Stimulated activated naive CD4-positive, alpha-beta T cell (primary cell): ENCODE data around the gene RNU6-1.

Experiments used
- DNase-seq, 6 experiments: peaks; one replicate each; lab custom pipeline; 2025; lab: John Stamatoyannopoulos, UW

RNU6-1 gene

DNA sequence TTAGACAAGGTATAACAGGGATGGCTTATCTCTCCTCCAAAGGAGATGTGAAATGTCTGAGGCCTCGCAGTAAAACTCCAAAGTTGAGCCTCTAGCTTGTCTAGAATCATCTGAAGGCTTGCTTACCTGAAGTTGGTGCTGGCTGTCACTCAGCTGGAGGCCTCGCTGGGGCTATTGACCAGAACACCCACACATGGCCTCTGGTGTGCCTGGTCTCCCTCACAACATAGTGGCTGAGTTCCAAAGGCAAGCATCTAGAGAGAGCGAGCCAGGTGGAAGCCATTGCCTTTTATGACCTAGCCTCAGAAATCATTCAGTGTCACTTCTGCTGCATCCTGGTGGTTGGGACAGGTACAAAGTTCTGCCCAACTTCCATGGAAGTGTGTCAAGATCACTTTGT is 17.4 kb upstream of the RNU6-1 start:
- no peak for DNase-seq

DNA sequence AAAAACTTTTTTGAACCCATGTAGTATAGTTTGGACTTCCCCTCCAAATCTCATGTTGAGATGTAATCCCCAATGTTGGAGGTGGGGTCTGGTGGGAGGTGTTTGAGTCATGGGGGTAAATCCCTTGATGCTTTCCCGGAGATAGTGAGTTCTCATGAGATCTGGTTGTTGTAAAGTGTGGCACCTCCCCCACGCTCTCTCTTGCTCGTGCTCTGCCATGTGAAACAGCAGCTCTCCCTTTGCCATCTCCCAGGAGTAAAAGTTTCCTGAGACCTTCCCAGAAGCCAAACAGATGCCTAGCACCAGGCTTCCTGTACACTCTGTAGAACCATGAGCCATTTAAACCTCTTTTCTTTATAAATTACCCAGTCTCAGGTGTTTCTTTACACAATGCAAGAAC is 16.0 kb upstream of the RNU6-1 start:
- no peak for DNase-seq

DNA sequence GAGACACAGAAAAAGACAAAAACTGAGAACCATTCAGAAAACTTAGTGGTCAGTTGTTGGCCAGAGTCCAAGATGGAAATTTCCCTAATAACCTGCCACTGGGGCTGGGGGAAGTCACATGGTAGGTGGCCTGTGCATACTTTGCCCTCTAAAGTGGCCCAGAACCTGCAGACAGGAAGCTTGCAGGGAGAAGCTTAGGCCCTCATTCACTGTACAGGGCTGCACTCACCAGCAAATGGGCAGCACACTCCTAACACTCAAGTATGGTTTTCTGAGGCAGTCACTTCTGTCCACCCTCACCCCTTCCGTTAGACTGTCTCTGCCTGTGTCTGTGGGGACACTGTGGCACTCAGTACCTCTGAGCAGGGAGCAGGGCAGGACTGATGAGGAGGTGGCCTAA is 14.5 kb upstream of the RNU6-1 start:
- no peak for DNase-seq

DNA sequence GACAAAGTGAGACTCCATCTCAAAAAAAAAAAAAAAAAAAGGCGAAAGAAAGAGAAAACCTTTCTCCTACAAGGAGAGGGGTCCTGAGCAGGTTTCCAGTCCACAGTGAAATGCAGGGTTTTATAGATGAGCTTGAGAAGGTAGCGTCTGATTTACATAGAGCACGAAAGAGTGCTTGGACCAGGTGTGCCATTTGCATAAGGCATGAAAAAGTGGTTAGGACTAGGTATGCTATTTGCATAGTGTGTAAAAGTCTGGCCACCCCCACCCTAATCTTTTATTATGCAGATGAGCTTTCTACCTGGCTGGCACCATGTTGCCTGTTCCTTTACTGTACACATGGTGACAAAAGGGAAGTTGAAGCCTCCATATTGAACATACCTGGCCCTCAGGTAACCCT is 13.6 kb upstream of the RNU6-1 start:
- DNase-seq: no peak

DNA sequence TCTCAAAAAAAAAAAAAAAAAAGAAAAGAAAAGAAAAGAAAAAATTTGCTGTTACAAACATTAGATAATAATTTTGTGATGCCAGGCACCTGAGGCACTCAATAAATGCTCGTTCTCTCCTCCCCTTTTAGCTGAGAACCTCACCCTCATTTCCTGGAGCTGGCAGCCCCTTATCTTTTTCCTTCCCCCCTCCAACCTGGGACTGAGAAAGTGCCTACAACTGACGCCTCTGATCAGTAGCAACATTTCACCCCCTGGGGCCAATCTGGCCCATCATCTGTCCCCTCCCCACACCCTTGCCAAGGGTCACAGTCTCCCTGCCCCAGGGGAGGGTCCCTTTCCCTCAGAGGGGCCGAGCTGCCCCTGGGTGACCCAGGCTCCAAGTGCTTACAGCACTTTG is 12.6 kb upstream of the RNU6-1 start:
- DNase-seq: no peak

DNA sequence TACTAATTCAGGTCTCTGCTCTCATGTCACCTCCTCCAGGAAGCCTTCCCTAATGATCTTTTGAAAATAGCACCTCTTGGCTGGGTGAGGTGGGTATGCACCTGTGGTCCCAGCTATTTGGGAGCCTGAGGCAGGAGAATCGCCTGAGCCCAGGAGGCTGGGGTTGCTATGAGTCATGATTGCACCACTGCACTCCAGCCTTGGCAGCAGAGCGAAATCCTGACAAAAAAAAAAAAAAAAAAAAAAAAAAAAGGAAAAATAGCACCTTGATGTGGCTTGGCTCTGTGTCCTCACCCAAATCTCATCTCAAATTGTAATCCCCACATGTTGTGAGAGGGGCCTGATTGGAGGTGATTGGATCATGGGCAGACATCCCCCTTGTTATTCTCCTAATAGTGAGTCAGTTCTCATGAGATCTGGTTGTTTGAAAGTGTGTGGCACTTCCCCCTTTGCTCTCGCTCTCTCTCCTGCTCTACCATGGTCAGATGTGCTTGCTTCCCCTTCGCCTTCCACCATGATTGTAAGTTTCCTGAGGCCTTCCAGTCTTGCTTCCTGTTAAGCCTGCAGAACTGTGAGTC is 11.2 kb upstream of the RNU6-1 start:
- DNase-seq: no peak

DNA sequence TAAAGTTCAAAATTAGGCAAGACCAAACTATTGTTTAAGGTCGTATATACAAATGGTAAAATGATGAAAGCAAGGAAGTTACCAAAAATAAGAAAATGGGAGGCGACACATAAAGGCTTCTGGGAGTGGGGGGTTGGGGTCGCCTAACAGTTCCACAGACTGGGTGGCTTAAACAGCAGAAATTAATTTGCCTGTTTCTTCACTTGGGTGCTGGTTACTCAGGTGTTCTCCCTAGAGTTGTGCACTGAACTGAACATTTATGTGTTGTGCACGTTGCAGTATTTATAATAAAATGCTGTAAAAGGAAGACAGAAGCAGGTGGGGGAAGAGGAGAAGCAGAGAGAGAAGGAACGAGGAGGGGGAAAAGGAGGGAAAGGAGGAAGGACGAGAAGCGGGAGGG is 10.5 kb upstream of the RNU6-1 start:
- DNase-seq: no peak

DNA sequence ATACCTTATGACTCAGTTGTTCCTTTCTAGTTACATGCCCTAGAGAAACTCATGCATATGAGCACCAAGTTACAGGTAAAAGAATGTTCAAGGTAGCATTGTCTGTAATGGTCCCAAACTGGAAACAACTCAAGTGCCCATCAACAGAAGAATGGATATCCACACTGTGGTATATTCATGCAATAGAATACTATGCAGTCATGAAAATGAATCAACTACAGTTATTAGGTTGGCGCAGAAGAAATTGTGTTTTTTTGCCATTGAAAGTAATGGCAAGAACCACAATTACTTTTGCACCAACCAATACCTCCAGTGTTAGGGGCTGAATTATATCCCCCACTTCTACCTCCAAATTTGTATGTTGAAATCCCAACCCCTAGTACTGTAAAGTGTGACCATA is 9.7 kb upstream of the RNU6-1 start:
- no peak for DNase-seq

DNA sequence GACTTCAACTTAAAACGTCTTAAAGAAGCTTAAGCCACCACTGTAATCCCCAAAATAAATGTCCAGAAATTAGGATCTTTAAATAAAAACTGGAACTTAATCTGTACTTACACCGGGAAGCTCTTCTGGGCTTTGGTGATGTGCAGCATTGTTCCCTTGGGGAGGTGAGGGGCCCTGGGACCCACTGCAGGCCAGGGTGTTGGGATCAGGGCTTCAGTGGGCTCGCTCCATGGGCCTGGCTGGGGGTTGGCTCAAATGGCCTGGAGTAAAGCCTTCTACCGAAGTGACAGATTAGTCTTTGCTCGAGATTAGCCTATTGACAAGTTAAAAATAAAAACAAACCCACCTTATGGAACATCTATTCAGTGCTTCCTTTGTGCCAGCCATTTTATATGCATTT is 6.1 kb upstream of the RNU6-1 start:
- no peak for DNase-seq

DNA sequence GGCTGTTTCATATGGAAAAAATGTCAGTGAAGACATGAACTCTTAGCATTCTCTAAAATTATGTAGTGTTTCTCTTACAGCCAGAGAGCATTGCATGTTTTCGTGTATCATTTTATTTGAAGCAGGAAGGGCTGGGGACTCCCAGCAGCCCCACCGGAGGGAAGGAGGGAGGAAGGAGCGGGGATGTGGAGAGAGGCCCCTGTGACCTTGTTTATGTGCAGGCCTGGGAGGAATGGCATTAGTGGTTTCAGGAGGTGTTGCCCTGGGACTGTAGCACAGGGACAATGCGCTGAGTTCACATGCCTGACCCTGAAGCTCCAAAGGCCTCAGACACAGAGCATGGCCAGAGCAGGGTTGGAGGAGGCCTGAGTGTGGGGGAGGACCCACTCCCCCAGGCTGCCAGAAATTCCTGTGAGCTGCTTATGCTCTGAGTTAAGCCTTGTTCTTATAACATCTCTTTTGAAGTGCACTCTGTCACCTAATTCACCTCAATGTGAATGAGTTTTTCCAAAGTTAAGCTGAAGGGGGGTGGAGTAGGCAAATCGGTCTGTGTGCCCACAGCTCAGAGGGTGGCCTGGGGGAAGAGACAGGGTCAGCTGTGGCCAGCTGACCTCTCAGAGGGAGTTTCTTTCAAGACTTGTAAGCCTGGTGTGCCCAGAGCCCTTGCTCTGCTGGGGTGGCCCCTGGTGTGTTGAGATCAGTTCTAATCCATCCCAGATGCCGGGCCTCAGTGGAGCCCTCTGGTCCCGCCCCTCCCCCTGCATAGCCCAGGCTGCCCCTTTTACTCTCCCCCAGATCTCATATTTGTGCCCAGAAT is 3.9 kb upstream of the RNU6-1 start:
- DNase-seq: no peak

DNA sequence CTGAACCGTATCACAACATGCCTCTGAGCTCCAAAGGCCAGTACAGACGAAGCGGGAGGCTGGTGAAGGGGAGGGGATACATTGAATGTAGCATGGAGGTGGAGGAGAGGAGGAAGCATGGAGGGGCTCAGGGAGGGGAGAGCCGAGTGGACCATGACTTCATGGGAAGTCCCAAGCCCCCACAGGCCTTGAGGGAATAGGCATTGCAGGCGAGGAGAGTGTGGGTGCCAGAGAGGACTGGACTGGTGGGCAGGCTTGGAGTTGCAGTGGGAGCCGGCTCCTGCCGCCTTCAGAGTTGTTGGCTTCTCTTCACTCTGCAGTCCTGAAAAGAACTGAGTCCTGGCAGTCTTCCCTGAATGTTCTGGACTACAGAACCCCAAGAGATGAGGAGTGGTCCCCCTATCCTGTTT is 3.3 kb upstream of the RNU6-1 start:
- no peak for DNase-seq

DNA sequence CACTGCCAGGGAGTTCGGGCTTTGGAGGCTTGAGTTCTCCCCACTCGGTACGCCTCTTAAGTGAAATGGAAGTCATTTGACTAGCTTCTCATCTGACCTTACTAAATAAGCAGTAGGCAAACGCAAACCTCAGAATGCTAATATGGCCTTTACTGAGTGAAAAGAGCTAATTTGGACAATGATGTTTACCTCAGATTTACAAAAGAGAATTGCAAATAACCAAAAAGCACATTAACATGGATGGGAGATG is 1.6 kb upstream of the RNU6-1 start:
- no peak for DNase-seq

DNA sequence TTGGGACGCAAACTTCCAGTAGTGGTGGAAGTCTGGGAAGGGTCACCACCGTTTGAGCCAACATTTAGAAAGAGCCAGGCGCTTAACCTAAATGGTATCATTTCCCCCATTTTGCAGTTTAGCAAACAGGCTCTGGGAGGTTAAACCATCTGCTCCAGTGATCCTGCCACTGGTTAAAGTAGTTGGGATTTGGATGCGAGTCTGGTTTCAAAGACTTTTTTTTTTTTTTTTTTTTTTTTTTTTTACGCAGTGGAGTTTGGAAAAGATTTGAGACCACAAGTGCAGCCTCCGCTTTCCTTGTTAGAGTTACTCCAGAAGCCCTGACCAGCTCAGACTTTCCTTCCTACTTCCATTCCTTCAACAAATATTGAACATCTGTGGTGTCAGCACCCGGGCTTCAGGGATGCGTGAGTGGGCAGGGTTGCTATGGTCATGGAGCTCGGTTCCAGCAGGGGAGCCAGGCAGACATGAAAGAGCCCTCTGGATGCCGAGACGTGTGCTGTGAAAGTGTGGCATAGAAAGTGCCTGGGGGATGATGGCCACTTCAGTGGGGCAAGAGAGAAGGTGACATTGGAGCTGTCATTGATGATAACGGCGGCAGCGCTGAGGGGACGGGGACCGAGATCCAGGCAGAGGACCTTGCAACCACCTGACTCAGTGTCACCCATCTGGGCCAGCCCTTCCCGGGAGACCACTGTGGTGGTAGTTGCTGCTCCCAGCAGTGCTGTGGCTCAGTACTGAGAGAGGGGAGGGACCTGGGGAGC is 1.1 kb upstream of the RNU6-1 start:
- DNase-seq: peak in 1 of 6 experiments; percentile 21

DNA sequence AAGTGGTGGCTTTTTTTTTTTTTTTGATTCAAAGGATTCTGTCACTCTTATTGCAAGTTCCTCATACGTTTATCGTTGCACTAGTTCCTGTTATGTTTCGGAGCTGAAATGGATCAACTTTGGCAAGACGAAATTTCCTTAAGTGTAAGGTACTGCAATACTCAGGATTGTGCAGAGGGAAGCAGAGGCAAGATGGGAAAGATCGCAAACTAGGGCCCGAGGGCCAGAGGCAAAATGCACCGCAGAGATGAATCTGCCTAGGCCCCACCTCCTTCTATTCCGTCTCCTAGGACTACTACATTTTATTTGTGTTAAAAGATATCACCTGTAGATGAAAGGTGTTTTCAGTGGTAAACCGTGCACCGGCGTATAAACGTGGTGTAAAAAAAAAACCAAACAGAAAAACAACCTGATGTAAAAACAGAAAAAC is 331 bp downstream of the RNU6-1 start:
- DNase-seq: peak in 5 of 6 experiments; percentile 24 to 91 (median 41)

DNA sequence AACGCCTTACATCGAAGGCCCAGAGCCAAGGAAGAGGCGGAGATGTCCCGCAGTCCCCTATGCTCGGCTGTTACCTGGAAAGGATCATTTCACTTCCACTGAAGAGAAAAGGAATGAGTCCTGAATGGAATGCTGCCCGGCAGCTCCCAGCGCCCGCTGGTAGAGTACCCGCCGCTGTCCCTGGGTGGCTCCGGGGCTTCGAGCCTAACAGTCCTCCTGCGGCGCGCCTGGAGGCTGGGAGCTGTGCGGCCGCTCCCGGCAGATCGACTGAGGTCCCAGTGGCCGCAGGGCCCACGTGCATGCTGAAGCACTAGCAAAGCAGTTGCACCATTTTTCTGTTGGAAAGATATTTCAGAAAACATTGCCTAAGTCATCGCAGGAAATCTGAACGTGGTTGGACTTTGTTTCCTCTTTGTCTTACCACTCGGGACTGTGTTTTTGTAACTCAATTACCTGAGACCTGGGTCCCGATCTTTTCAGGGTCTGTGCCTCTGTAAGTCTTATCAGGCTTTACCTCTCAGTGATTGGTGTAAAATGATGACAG is 984 bp downstream of the RNU6-1 start:
- DNase-seq: peak in 2 of 6 experiments; percentile 23 to 49

DNA sequence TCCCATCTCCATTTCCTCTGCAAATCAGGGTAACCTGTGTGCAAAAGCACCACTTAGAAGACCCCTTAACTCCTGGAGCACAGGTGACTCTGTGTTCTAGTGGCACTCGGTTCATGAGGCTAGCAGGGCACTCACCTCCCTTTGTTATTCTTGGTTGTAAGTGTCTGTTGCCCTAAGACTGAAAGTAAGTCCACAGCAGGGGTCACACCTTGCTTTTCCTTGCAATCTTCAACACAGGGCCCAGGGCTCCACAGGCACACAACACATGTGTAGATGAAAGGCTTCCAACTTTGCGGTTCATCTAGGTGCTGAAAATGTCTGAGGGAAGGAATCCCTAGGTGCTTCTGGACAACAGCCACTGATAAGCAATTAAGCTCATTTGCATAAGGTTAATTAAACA is 2.9 kb downstream of the RNU6-1 start:
- DNase-seq: no peak

DNA sequence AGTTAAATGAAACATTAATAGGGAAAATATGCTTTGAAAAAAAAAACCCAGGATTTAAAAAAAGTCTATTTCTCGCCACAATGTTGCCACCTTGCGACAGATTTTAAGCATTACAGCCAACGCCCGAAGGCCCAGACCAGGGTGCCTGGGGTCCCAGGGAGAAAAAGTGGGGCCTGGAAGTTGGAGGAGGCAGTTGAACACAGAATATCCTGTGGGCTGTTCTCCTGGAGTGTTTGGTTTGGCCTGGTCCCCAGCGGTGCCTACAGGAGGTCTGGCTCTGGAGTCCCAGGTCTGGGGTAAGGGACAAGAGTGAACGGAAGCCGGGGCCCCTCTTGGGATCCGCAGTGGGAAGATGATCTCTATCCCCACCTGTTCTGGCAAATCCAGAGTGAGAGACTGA is 3.4 kb downstream of the RNU6-1 start:
- peak in 4 of 6 experiments; percentile 26 to 62 (median 40) for DNase-seq

DNA sequence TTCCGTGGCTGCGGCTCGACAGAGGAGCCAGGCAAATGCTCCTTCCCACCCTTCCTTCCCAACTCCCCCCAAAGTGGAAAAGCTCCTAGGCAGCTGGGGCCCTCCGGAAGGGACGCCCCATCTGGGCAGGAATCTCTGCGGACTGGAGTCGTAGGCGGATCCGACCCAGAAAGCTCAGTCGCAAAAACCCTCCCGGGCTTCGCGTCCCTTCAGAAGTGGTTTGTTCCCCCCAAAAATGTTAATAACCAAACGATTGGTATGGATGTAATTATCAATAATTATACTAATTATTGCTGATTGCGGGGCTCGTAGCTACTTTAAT is 3.8 kb downstream of the RNU6-1 start:
- peak in 1 of 6 experiments; percentile 47 for DNase-seq

DNA sequence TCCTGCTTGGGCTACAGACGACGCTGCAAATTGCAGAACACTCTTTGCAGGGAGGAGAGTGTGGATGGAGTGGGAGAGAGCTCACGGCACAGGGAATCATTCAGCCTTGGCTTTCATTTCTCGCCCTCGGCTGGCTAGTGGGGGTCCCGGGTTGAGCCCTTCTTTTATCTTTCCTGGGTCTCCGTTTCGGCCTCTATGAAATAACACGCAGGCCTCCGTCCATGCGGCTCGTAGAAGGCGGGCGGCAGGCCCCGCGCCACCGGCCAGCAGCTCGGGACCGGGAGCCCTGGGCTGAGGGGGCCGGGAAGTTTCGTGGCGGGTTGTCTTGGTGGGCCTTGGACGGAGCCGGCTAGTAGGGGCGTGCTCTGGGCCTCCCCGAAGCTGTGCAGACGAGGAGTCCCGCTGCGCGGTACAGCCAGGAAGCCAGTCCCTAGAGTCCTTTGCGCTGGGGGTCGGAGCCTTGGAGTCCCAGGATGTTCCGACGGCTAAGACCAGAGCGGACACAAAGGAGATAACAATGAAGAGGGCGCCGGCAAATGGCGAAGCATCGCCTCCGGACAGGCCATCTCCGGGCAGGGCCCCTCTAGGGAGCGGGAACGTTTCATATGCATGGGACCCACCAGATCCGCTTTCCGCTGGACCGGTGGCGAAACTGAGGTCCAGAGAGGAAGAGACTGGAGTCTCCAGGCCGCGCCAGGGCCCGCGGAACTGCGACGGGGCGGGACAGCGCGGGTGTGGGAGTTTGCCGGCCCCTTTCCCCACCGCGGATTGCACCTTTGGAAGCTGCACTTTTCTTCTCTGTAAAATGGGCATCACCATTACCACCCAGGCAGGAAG is 4.3 kb downstream of the RNU6-1 start:
- peak in 2 of 6 experiments; percentile 35 to 38 for DNase-seq

DNA sequence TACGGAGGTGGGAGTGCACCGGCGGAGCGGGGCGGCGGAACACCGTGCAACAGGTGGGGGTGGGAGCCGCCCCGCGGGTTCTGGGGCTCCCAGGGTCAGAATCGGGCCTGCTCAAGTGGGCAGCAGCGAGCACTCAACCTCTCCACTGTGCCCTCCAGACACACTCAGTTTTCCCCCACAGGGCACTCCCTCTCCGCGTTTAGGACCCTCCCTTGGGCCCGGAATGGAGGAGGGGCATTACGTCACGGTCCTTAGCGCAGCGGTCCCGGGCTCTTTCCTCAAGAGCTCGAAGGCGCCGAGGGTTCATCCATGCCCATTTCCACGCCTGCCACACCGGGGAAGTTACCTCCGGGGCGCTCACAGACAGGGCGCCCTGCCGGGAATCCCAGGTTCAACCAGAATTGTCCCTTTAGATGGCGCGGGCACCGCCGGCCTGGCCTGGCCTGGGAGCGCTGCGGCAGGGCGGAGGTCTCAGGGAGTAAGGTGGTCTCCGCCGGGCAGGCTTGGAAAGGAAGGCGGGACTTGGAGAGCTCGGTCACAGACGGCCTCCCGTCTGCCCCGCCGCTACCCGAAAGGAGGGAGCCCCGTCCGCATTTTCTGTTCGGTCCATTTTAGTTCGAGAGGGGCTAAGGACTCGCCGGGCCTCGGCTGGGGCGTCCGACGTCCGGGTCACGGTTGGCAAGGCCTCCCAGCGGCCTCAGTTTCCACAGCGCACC is 5.1 kb downstream of the RNU6-1 start:
- peak in 1 of 6 experiments; percentile 50 for DNase-seq

DNA sequence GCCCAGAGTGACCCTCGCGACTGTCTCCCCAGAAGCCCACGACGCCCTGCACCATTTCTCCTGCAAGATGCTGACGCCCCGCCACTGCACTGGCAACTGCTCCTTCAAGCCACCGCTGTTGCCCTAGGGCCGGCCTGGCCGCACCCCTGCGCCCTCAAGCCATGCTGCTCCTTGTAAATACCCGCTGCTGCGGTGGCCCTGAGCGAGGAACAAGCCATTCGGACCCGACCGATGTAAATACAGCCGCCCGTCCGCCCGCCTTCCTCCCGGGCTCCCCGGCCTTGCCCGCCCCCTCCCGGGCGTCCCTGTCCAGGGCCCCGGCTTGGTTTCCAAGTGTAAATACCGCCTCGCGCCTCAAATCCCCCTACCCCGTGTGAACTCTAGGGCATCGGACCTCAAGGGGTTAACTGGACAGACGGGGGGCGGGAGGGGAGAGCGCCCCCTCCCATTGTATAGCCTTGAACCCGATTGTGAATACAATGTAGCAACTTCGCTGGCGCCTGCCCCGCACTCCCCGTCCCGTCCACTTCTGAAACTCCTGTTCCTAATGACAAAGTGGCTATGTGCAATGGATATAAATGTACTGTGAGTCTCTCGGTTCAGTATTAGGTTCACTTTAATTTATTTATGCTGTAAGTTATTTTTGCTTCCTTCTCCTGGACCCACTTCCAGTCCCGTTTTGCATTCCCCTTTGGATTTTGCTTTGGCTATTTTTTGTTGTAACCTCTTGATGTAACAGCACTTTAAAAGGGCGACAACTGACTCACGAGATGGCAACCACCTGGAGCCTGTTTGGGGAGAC is 5.9 kb downstream of the RNU6-1 start:
- DNase-seq: peak in 3 of 6 experiments; percentile 13 to 39 (median 30)
